GM10266 (cell line): ENCODE results near the gene POC1A.
A peak's percentile ranks its signal among the peaks of the same experiment; 100 is the strongest.

ENCODE experiments used
- DNase-seq: peaks from one replicate; pipeline ENCODE4 v3.0.0; 2012; ENCODE audit errors: extremely low spot score
- CTCF ChIP-seq: IDR thresholded peaks from 2 replicates; pipeline ENCODE4 v1.5.1; 2012; ENCODE audit warnings: mild to moderate bottlenecking, low read depth; ENCODE audit not compliant: control insufficient read depth, insufficient read depth; ENCODE audit errors: missing control alignments

POC1A gene

GRCh38 chr3:52130966-52131622 lies 23.1 kb downstream of the POC1A start:
- no peak for TF ChIP-seq CTCF

GRCh38 chr3:52128118-52128683 lies 26.0 kb downstream of the POC1A start:
- no peak for DNase-seq
- no peak for TF ChIP-seq CTCF

More at GRCh38 chr3:52130966-52131622, 23.1 kb downstream of the POC1A start:
- DNase-seq = no peak

- TF ChIP-seq CTCF = no peak
- no peak for DNase-seq
These were observed 27.7 kb downstream of the POC1A start for GRCh38 chr3:52126500-52126899.

GRCh38 chr3:52126036-52126435 lies 28.2 kb downstream of the POC1A start:
- no peak for DNase-seq

GRCh38 chr3:52124766-52125165 lies 29.5 kb downstream of the POC1A start:
- DNase-seq = no peak
- TF ChIP-seq CTCF = no peak

More at GRCh38 chr3:52126036-52126435, 28.2 kb downstream of the POC1A start:
- no peak for TF ChIP-seq CTCF

- TF ChIP-seq CTCF = no peak
- no peak for DNase-seq
These were observed 30.1 kb downstream of the POC1A start for GRCh38 chr3:52124126-52124525.

GRCh38 chr3:52123106-52123725 lies 31.0 kb downstream of the POC1A start:
- TF ChIP-seq CTCF = peak; percentile 97
- peak; percentile 79 for DNase-seq
